Placental pericyte (primary cell): Measurements from ENCODE around the gene CLTC. TPM values are rescaled to one million over a fixed set of nuclear protein-coding genes. Genes with fewer than 3 reads are reported as not detected.

Experiments
- total RNA-seq: library from RNA; depleted of rRNA; stranded (reverse); fragments of >200 nt; gene quantifications from 2 replicates; pipeline ENCODE4 v1.2.3, GENCODE V29; 2012

Gene CLTC
- total RNA-seq, result 546 and 701 TPM in 2 replicates

GRCh38 chr17:59619298-59620063 lies at the start of gene CLTC:
Gene CLTC, plus strand, starts transcription at chr17:59619895. Its CDS starts 237 bp downstream, at chr17:59620132.

GRCh38 chr17:59707149-59707970 lies 87.7 kb downstream of the CLTC start, which contains the start of the genes PTRH2 and VMP1:
Gene PTRH2, minus strand, starts transcription at chr17:59707430. Its CDS starts 9,452 bp downstream, at chr17:59697978.
Gene VMP1, plus strand, starts transcription at chr17:59707654. Its CDS starts 23,793 bp downstream, at chr17:59731447.

Other genes with a start within 250 kb of the CLTC start
- gene DHX40, start 54.3 kb upstream of the CLTC start, total RNA-seq, result 40.9 and 53.6 TPM in 2 replicates
- gene PTRH2, start 87.5 kb downstream of the CLTC start, total RNA-seq, result 22.2 and 23.6 TPM in 2 replicates
- 375 and 499 TPM in 2 replicates for gene VMP1, start 87.8 kb downstream of the CLTC start, total RNA-seq